K562 (cell line): ENCODE data around the gene LPCAT3. TPM values are rescaled to one million over a fixed set of nuclear protein-coding genes. Genes with fewer than 3 reads are reported as not detected.

ENCODE experiments used
- ATAC-seq: fragments of 200-7000 bp; cut with Tn5 transposase; 3 replicates; pipeline ENCODE4 v1.9.1; 2020; ENCODE audit warnings: moderate library complexity
- BruUV-seq: library from RNA; stranded (reverse); fragments of 400-500 nt; replicated peaks from 2 replicates; lab custom pipeline; 2021; lab: Mats Ljungman, UMichigan
- CTCF ChIA-PET: fragments of 300-600 bp; formaldehyde crosslinking; extraction: SDS; loops from one replicate; lab custom pipeline; 2021; ENCODE audit warnings: low intra/inter-chr PET ratio; lab: Yijun Ruan, JAX
- POLR2A ChIA-PET: fragments of 300-600, 350-650 bp; sonication (Branson Sonifier 250); formaldehyde crosslinking; extraction: SDS; loops from one replicate; lab custom pipeline; 2021; ENCODE audit warnings: antibody characterized with exemption, inconsistent platforms; lab: Yijun Ruan, JAX
- DNase-seq, 4 experiments: peaks; one replicate each; pipeline versions ENCODE4 v3.0.0 to v3.0.0-alpha.2; 2011 to 2018; ENCODE audit warnings: low spot score in 3 of 4, mixed read lengths in 3 of 4; ENCODE audit errors: extremely low read depth in 1 of 4
- FAIRE-seq: peaks from 2 replicates; lab custom pipeline; 2011; peaks lifted over from hg19 to GRCh38; lab: Jason Lieb, UNC
- H2AFZ ChIP-seq: 2 replicates; pipeline ENCODE4 v1.6.0; 2011; ENCODE audit warnings: low read depth, low read length, control low read depth, inconsistent platforms
- H3K27ac ChIP-seq: fragments of 200-600 bp; 3 replicates; pipeline ENCODE4 v1.8.0; 2011; ENCODE audit warnings: low read depth, mild to moderate bottlenecking, control low read depth, inconsistent platforms, low read length, moderate library complexity, mixed read lengths; ENCODE audit errors: extremely low read depth
- H3K27me3 ChIP-seq, 2 experiments: fragments of 300-600 bp in 1 of 2; 2 replicates in 1 of 2; 3 replicates in 1 of 2; pipeline versions ENCODE4 v1.6.0 to v1.8.0; 2011; ENCODE audit warnings: inconsistent platforms in 2 of 2, low read length in 2 of 2, mild to moderate bottlenecking in 1 of 2, mixed read lengths in 1 of 2, moderate library complexity in 1 of 2; ENCODE audit not compliant: control insufficient read depth in 2 of 2, insufficient read depth in 2 of 2
- H3K36me3 ChIP-seq: fragments of 300-600 bp; 3 replicates; pipeline ENCODE4 v1.8.0; 2011; ENCODE audit warnings: mild to moderate bottlenecking, low read length, inconsistent platforms; ENCODE audit not compliant: control insufficient read depth, insufficient read depth
- H3K4me1 ChIP-seq, 2 experiments: fragments of 200-600 bp in 1 of 2; replicated peaks in 1 of 2; 2 replicates in 1 of 2; 3 replicates in 1 of 2; pipeline versions ENCODE4 v1.5.1 to v1.8.0; 2011; ENCODE audit warnings: inconsistent platforms in 2 of 2, low read length in 2 of 2, mild to moderate bottlenecking in 1 of 2, mixed read lengths in 1 of 2, moderate library complexity in 1 of 2; ENCODE audit not compliant: control insufficient read depth in 2 of 2, insufficient read depth in 2 of 2
- H3K4me2 ChIP-seq: 2 replicates; pipeline ENCODE4 v1.6.1; 2011; ENCODE audit warnings: low read length, control low read depth, inconsistent platforms, mixed read lengths; ENCODE audit not compliant: insufficient read depth
- H3K4me3 ChIP-seq: fragments of 200-600 bp; sonication (generic), shearing (Covaris generic); 2 replicates; pipeline ENCODE4 v1.5.1; 2016; ENCODE audit warnings: control low read depth, inconsistent platforms
- H3K79me2 ChIP-seq: fragments of 200-600 bp; 3 replicates; pipeline ENCODE4 v1.8.0; 2011; ENCODE audit warnings: low read length, inconsistent platforms; ENCODE audit not compliant: control insufficient read depth, insufficient read depth
- H3K9ac ChIP-seq, 2 experiments: 2 replicates each; pipeline versions ENCODE4 v1.6.0 to v1.6.1; 2011; ENCODE audit warnings: low read depth in 2 of 2, low read length in 2 of 2, control low read depth in 1 of 2, inconsistent platforms in 1 of 2, mild to moderate bottlenecking in 1 of 2, mixed read lengths in 1 of 2; ENCODE audit not compliant: insufficient read depth in 1 of 2
- H3K9me1 ChIP-seq: one replicate; pipeline ENCODE4 v1.6.0; 2011; ENCODE audit warnings: inconsistent platforms, mild to moderate bottlenecking, low read length, moderate library complexity; ENCODE audit not compliant: control insufficient read depth, insufficient read depth
- H3K9me3 ChIP-seq: replicated peaks from 2 replicates; pipeline ENCODE4 v1.5.1; 2011; ENCODE audit warnings: low read depth, low read length, inconsistent platforms; ENCODE audit not compliant: control insufficient read depth, insufficient read depth
- H4K20me1 ChIP-seq: replicated peaks from 2 replicates; pipeline ENCODE4 v1.6.1; 2011; ENCODE audit warnings: low read length, inconsistent platforms, mixed read lengths; ENCODE audit not compliant: control insufficient read depth, insufficient read depth
- HDAC1 ChIP-seq, 2 experiments: fragments of 450-650 bp; IDR thresholded peaks; 2 replicates each; pipeline ENCODE4 v1.6.1; 2016 to 2017; ENCODE audit warnings: inconsistent platforms in 1 of 2, mild to moderate bottlenecking in 1 of 2, moderate library complexity in 1 of 2
- IFI16 ChIP-seq: fragments of 250-450 bp; sonication (Bioruptor Pico); IDR thresholded peaks from 2 replicates; pipeline ENCODE4 v2.1.2; 2022; ENCODE audit warnings: mild to moderate bottlenecking, inconsistent platforms
- KDM1A ChIP-seq, 2 experiments: fragments of 450-650 bp; IDR thresholded peaks; 2 replicates each; pipeline ENCODE4 v1.6.1; 2016; ENCODE audit warnings: mild to moderate bottlenecking in 2 of 2
- MAZ ChIP-seq, 2 experiments: fragments of 450-650 bp in 1 of 2; sonication (generic) in 1 of 2; formaldehyde crosslinking; IDR thresholded peaks in 1 of 2; conservative IDR thresholded peaks in 1 of 2; 2 replicates each; pipeline versions ENCODE4 v1.4.0 to v1.5.0; 2020; ENCODE audit warnings: mild to moderate bottlenecking in 1 of 2, missing genetic modification reagents in 1 of 2
- MEIS2 ChIP-seq: fragments of 450-650 bp; IDR thresholded peaks from 2 replicates; pipeline ENCODE4 v1.6.1; 2014; ENCODE audit warnings: mild to moderate bottlenecking; ENCODE audit not compliant: partially characterized antibody
- NCOA6 ChIP-seq: fragments of 450-650 bp; IDR thresholded peaks from 2 replicates; pipeline ENCODE4 v1.6.1; 2017; ENCODE audit warnings: mild to moderate bottlenecking
- SMAD4 ChIP-seq: fragments of 250-450 bp; sonication (Bioruptor Pico); conservative IDR thresholded peaks from 2 replicates; pipeline ENCODE4 v1.8.0; 2021; ENCODE audit warnings: inconsistent platforms, mild to moderate bottlenecking, moderate library complexity
- TAF15 ChIP-seq: fragments of 200-400 bp; formaldehyde crosslinking; IDR thresholded peaks from 2 replicates; pipeline ENCODE4 v1.6.1; 2017; ENCODE audit warnings: mild to moderate bottlenecking, low read depth, low read length, moderate library complexity
- ZNF445 ChIP-seq: fragments of 250-450 bp; sonication (Bioruptor Pico); IDR thresholded peaks from 2 replicates; pipeline ENCODE4 v1.4.0; 2020; ENCODE audit warnings: low read depth, mild to moderate bottlenecking, moderate library complexity
- ZNF766 ChIP-seq: fragments of 200-800 bp; sonication (Bioruptor generic); conservative IDR thresholded peaks from 2 replicates; pipeline ENCODE4 v1.6.1; 2016; ENCODE audit warnings: missing genetic modification characterization, missing compliant biosample characterization
- ZNF785 ChIP-seq: fragments of 250-450 bp; sonication (Bioruptor Pico); IDR thresholded peaks from 2 replicates; pipeline ENCODE4 v1.4.0; 2020; ENCODE audit warnings: mild to moderate bottlenecking
- WGBS: fragments of 100-300 bp; shearing (Covaris generic); methylation state at CpG from one replicate; pipeline ENCODE4 v1.1.6; 2016; ENCODE audit warnings: low coverage, mixed read lengths; ENCODE audit not compliant: insufficient coverage; ENCODE audit errors: missing lambda C conversion rate; 5-methylcytosine and 5-hydroxymethylcytosine counted together
- in situ Hi-C: fragments of 300-500 bp; cut with MboI; formaldehyde crosslinking; loops from 4 replicates; pipeline ENCODE4 v1.15.0; 2018; ENCODE audit warnings: inconsistent platforms, mixed read lengths
- intact Hi-C: fragments of 100-400 bp; cut with micrococcal nuclease; formaldehyde crosslinking; loops from 2 replicates; pipeline ENCODE4 v1.14.2; 2022
- polyA plus RNA-seq, 8 experiments: library from polyadenylated mRNA; depleted of rRNA in 4 of 8; stranded (reverse) in 5 of 8; unstranded in 3 of 8; fragments of >200 nt; fragmentation: Nextera tagmentation in 2 of 8; fragmentation: Illumina TruSeq in 1 of 8; extraction: Ambion mirVana in 2 of 8; extraction: Trizol in 1 of 8; gene quantifications; 2 replicates each; pipeline versions ENCODE4 v1.2.1 to v1.2.3, GENCODE V29; 2011 to 2014; ENCODE audit warnings: inconsistent platforms in 1 of 8, missing spikeins in 1 of 8
- total RNA-seq, 7 experiments: library from RNA; depleted of rRNA in 6 of 7; stranded (reverse); fragments of >200 nt in 6 of 7; fragmentation: Illumina TruSeq in 2 of 7; extraction: Trizol in 2 of 7; gene quantifications; 2 replicates each; pipeline versions ENCODE4 v1.2.1 to v1.2.3, GENCODE V29; 2011 to 2021; ENCODE audit warnings: low replicate concordance in 1 of 7

LPCAT3 gene
- total and polyA plus RNA-seq, 9 of the 15 experiments (the other 6 are each of a cell fraction or from before 2014, with no cell fraction given) = 4.9 to 52.5 (median 25.3) TPM

DNA sequence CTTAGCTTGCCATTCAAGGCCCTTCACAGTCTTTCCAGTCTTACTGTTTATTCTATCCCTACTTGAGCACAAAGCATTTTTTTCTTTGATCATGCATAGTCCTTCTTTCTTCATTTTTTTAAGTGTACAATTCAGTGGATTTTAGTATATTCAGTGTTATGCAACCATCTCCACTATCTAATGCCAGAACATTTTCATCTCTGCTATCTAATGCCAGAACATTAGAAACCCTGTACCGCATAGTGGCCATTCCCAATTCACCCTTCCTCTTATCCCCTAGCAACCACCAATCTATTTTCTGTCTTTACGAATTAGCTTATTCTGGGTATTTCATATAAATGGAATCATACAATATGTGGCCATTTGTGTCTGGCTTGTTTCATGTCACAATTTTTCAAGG, 13.4 kb downstream of the LPCAT3 start:
- TF ChIP-seq MAZ (CRISPR knock-in tag; conservative IDR thresholded peaks at IDR 0.05 in 1 of 2, IDR thresholded peaks at IDR 0.05 in 1 of 2) (no peak), ZNF785 (CRISPR knock-in tag) (no peak), IFI16 (CRISPR knock-in tag) (no peak), SMAD4 (CRISPR knock-in tag) (no peak), NCOA6 (no peak), ZNF766 (CRISPR knock-in tag) (no peak), HDAC1 (IDR thresholded peaks at IDR 0.05) (no peak), MEIS2 (no peak), KDM1A (IDR thresholded peaks at IDR 0.05) (no peak), TAF15 (no peak), ZNF445 (CRISPR knock-in tag) (no peak)
- H4K20me1 ChIP-seq = no peaks in the 10 kb centered on the region
- WGBS = 86% methylated on average over 2 of the region's 2 CpGs
- no peaks in the 10 kb centered on the region for H3K9me1 ChIP-seq
- H3K4me3 ChIP-seq = no peak overlapping the region
- in situ Hi-C loops = no loop called here
- no peak for ATAC-seq
- intact Hi-C loops = no loop called here
- no peaks in the 10 kb centered on the region for H3K9me3 ChIP-seq
- ChIA-PET POLR2A (interaction anchor here (1.0 to 1.7 kb wide), 4 partner anchors 9 to 138 kb away, joined by 3 to 4 read pairs (median 3); partner anchors contain the start of gene TPI1), CTCF (no interaction called here)
- H2AFZ ChIP-seq = no peak overlapping the region
- no peaks in the 10 kb centered on the region; a peak in 3 of 5 replicates for H3K4me1 ChIP-seq
- no peak for FAIRE-seq
- BruUV-seq = no TSS peak
- peaks cover 17% of the 10 kb centered on the region; the same call in 2 of the 3 replicates for H3K36me3 ChIP-seq
- no peak overlapping the region for H3K4me2 ChIP-seq
- no peak for DNase-seq
- H3K27me3 ChIP-seq = no peaks in the 10 kb centered on the region
- H3K9ac ChIP-seq = no peak overlapping the region
- H3K27ac ChIP-seq = no peak overlapping the region
- no peaks in the 10 kb centered on the region; the same call in 2 of the 3 replicates for H3K79me2 ChIP-seq
